Panc1 (cell line): ENCODE results near the gene CHST8.

Source experiments
- POLR2AphosphoS5 ChIP-seq: IDR thresholded peaks from 2 replicates; pipeline ENCODE4 v1.6.1; 2012; ENCODE audit warnings: mild to moderate bottlenecking, low read depth, low read length, moderate library complexity
- TF ChIP-seq, protein P1 (sequence below): fragments of 450-650 bp; IDR thresholded peaks from 2 replicates; pipeline ENCODE4 v1.5.1; 2017; ENCODE audit warnings: mild to moderate bottlenecking
- TF ChIP-seq, protein P2 (sequence below), 2 experiments: IDR thresholded peaks; 2 replicates each; pipeline ENCODE4 v1.6.1; 2011 to 2012; ENCODE audit warnings: low read depth in 2 of 2, control low read depth in 1 of 2, low read length in 1 of 2, mild to moderate bottlenecking in 1 of 2, moderate library complexity in 1 of 2; ENCODE audit not compliant: insufficient read depth in 1 of 2

GRCh38 chr19:33704271-33704670 lies 82.5 kb downstream of the CHST8 start:
- TF ChIP-seq, protein P1, sequence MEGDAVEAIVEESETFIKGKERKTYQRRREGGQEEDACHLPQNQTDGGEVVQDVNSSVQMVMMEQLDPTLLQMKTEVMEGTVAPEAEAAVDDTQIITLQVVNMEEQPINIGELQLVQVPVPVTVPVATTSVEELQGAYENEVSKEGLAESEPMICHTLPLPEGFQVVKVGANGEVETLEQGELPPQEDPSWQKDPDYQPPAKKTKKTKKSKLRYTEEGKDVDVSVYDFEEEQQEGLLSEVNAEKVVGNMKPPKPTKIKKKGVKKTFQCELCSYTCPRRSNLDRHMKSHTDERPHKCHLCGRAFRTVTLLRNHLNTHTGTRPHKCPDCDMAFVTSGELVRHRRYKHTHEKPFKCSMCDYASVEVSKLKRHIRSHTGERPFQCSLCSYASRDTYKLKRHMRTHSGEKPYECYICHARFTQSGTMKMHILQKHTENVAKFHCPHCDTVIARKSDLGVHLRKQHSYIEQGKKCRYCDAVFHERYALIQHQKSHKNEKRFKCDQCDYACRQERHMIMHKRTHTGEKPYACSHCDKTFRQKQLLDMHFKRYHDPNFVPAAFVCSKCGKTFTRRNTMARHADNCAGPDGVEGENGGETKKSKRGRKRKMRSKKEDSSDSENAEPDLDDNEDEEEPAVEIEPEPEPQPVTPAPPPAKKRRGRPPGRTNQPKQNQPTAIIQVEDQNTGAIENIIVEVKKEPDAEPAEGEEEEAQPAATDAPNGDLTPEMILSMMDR = no peak
- TF ChIP-seq POLR2AphosphoS5 = no peak
- TF ChIP-seq, protein P2, sequence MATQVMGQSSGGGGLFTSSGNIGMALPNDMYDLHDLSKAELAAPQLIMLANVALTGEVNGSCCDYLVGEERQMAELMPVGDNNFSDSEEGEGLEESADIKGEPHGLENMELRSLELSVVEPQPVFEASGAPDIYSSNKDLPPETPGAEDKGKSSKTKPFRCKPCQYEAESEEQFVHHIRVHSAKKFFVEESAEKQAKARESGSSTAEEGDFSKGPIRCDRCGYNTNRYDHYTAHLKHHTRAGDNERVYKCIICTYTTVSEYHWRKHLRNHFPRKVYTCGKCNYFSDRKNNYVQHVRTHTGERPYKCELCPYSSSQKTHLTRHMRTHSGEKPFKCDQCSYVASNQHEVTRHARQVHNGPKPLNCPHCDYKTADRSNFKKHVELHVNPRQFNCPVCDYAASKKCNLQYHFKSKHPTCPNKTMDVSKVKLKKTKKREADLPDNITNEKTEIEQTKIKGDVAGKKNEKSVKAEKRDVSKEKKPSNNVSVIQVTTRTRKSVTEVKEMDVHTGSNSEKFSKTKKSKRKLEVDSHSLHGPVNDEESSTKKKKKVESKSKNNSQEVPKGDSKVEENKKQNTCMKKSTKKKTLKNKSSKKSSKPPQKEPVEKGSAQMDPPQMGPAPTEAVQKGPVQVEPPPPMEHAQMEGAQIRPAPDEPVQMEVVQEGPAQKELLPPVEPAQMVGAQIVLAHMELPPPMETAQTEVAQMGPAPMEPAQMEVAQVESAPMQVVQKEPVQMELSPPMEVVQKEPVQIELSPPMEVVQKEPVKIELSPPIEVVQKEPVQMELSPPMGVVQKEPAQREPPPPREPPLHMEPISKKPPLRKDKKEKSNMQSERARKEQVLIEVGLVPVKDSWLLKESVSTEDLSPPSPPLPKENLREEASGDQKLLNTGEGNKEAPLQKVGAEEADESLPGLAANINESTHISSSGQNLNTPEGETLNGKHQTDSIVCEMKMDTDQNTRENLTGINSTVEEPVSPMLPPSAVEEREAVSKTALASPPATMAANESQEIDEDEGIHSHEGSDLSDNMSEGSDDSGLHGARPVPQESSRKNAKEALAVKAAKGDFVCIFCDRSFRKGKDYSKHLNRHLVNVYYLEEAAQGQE (IDR thresholded peaks at IDR 0.05; ENCODE audit: insufficient read depth in 1 of 2, low read depth in 2 of 2, low read length in 1 of 2) = no peak
